PC-3 (cell line): ENCODE results near the gene FCN3. TPM values are rescaled to one million over a fixed set of nuclear protein-coding genes. Genes with fewer than 3 reads are reported as not detected.

Experiments used
- ATAC-seq: fragments of 200-7000 bp; cut with Tn5 transposase; 2 replicates; pipeline ENCODE4 v1.9.1; 2020; ENCODE audit warnings: mild to moderate bottlenecking, moderate library complexity
- BruUV-seq: library from RNA; stranded (reverse); fragments of 400-500 nt; replicated peaks from 2 replicates; lab custom pipeline; 2021; lab: Mats Ljungman, UMichigan
- CTCF ChIA-PET: fragments of 300-600 bp; sonication (Branson Sonifier 250); formaldehyde crosslinking; loops from one replicate; lab custom pipeline; 2022; ENCODE audit warnings: antibody characterized with exemption; lab: Charles Lee
- POLR2A ChIA-PET: fragments of 300-600 bp; sonication (Branson Sonifier 250); formaldehyde crosslinking; loops from one replicate; lab custom pipeline; 2022; ENCODE audit warnings: antibody characterized with exemption; ENCODE audit not compliant: unreplicated experiment; lab: Charles Lee
- DNase-seq: peaks from one replicate; pipeline ENCODE4 v3.0.0-alpha.2; 2015
- H2AFZ ChIP-seq: fragments of 300-600 bp; sonication (generic); 2 replicates; pipeline ENCODE4 v1.6.0; 2016; ENCODE audit warnings: antibody characterized with exemption, low read length
- H3F3A ChIP-seq: fragments of 300-600 bp; sonication (generic); one replicate; pipeline ENCODE4 v1.6.0; 2017; ENCODE audit warnings: antibody characterized with exemption, low read length, control low read depth, mild to moderate bottlenecking; ENCODE audit not compliant: unreplicated experiment
- H3K27ac ChIP-seq: fragments of 300-600 bp; sonication (generic); 2 replicates; pipeline ENCODE4 v1.5.1; 2016; ENCODE audit warnings: mild to moderate bottlenecking, low read length
- H3K27me3 ChIP-seq: fragments of 300-600 bp; sonication (generic); 2 replicates; pipeline ENCODE4 v1.6.1; 2016; ENCODE audit warnings: low read length, mixed read lengths
- H3K36me3 ChIP-seq: fragments of 300-600 bp; sonication (generic); 2 replicates; pipeline ENCODE4 v1.6.1; 2016; ENCODE audit warnings: low read depth, mixed run types, low read length, mixed read lengths
- H3K4me1 ChIP-seq: fragments of 300-600 bp; sonication (generic); 2 replicates; pipeline ENCODE4 v1.5.1; 2016; ENCODE audit warnings: low read length; ENCODE audit not compliant: insufficient read depth
- H3K4me2 ChIP-seq: fragments of 300-600 bp; sonication (generic); 2 replicates; pipeline ENCODE4 v1.6.0; 2016; ENCODE audit warnings: low read length
- H3K4me3 ChIP-seq: fragments of 300-600 bp; sonication (generic); 2 replicates; pipeline ENCODE4 v1.5.1; 2016; ENCODE audit warnings: mild to moderate bottlenecking, low read length, mixed read lengths
- H3K79me2 ChIP-seq: fragments of 300-600 bp; sonication (generic); 2 replicates; pipeline ENCODE4 v1.6.1; 2017; ENCODE audit warnings: low read length, mixed read lengths
- H3K9ac ChIP-seq: fragments of 300-600 bp; sonication (generic); 2 replicates; pipeline ENCODE4 v1.6.0; 2016; ENCODE audit warnings: mild to moderate bottlenecking, low read length
- H3K9me2 ChIP-seq: fragments of 300-600 bp; sonication (generic); replicated peaks from 2 replicates; pipeline ENCODE4 v1.6.1; 2016; ENCODE audit warnings: mixed run types, low read length, mixed read lengths
- H3K9me3 ChIP-seq: fragments of 300-600 bp; sonication (generic); 2 replicates; pipeline ENCODE4 v1.6.1; 2016; ENCODE audit warnings: low read length, mixed read lengths
- H4K20me1 ChIP-seq: fragments of 300-600 bp; sonication (generic); 2 replicates; pipeline ENCODE4 v1.6.1; 2016; ENCODE audit warnings: low read length, mixed read lengths
- CTCF ChIP-seq: fragments of 300-600 bp; sonication (generic); conservative IDR thresholded peaks from 2 replicates; pipeline ENCODE4 v1.5.1; 2017; ENCODE audit warnings: antibody characterized with exemption, low read depth, mild to moderate bottlenecking, low read length
- EZH2 ChIP-seq: fragments of 300-600 bp; sonication (generic); IDR thresholded peaks from one replicate; pipeline ENCODE4 v1.6.1; 2017; ENCODE audit warnings: antibody characterized with exemption, mild to moderate bottlenecking, low read length; ENCODE audit not compliant: unreplicated experiment
- EZH2phosphoT487 ChIP-seq: fragments of 300-600 bp; sonication (generic); IDR thresholded peaks from 2 replicates; pipeline ENCODE4 v1.6.1; 2018; ENCODE audit warnings: mild to moderate bottlenecking, antibody characterized with exemption, low read length, borderline replicate concordance
- intact Hi-C: fragments of 100-400 bp; cut with micrococcal nuclease; formaldehyde crosslinking; loops from 2 replicates; pipeline ENCODE4 v1.9.0; 2023
- total RNA-seq: library from RNA; depleted of rRNA; stranded (reverse); fragments of >200 nt; gene quantifications from 2 replicates; pipeline ENCODE4 v1.2.3, GENCODE V29; 2014

Gene FCN3
- total RNA-seq, 1 experiment from 2014 or later, result not detected

- TF ChIP-seq CTCF, result no peak
- no peak for TF ChIP-seq EZH2
- TF ChIP-seq EZH2phosphoT487, result no peak
- ATAC-seq, result peak; percentile 65
- Histone ChIP-seq H3K4me2 (peak overlapping the region; percentile 99), H3F3A (no peaks in the 10 kb centered on the region), H3K27me3 (no peaks in the 10 kb centered on the region), H3K9me2 (no peaks in the 10 kb centered on the region), H3K9ac (peak overlapping the region; percentile 82), H4K20me1 (no peaks in the 10 kb centered on the region), H3K79me2 (peaks cover 24% of the 10 kb centered on the region), H3K4me1 (peaks cover 43% of the 10 kb centered on the region), H3K4me3 (peak overlapping the region; percentile 79), H2AFZ (peak overlapping the region; percentile 89), H3K27ac (peak overlapping the region; percentile 88), H3K36me3 (no peaks in the 10 kb centered on the region), H3K9me3 (no peaks in the 10 kb centered on the region)
- intact Hi-C loops, result loop anchor here (2.0 to 5.0 kb wide), 2 partner anchors 20 to 41 kb away; partner anchors contain the start of gene TMEM222
- no TSS peak for BruUV-seq
- POLR2A ChIA-PET, result no interaction called here
- CTCF ChIA-PET, result interaction anchor here (1.3 kb wide), 1 partner anchor 43 kb away, joined by 4 read pairs; no protein-coding TSS in a partner anchor
- peak; percentile 79 for DNase-seq
Observed at GRCh38 chr1:27342778-27343638, 31.6 kb downstream of the FCN3 start.

- Histone ChIP-seq H3K9ac (peak overlapping the region; percentile 82), H3K79me2 (peaks cover 24% of the 10 kb centered on the region), H3K4me1 (peaks cover 42% of the 10 kb centered on the region), H3K27me3 (no peaks in the 10 kb centered on the region), H3K4me3 (peak overlapping the region; percentile 79), H2AFZ (peak overlapping the region; percentile 89; the same call in 1 of the 2 replicates), H3K9me3 (no peaks in the 10 kb centered on the region), H3K9me2 (no peaks in the 10 kb centered on the region), H3K27ac (peak overlapping the region; percentile 88), H3K36me3 (no peaks in the 10 kb centered on the region), H3F3A (no peaks in the 10 kb centered on the region), H4K20me1 (no peaks in the 10 kb centered on the region), H3K4me2 (peak overlapping the region; percentile 99)
- intact Hi-C loops, result loop anchor here (2.0 to 5.0 kb wide), 2 partner anchors 20 to 40 kb away; partner anchors contain the start of gene TMEM222
- CTCF ChIA-PET, result no interaction called here
- POLR2A ChIA-PET, result interaction anchor here (0.6 kb wide), 1 partner anchor 23 kb away, joined by 21 read pairs; no protein-coding TSS in a partner anchor
- TSS peak; percentile 91 for BruUV-seq
- no peak for DNase-seq
- TF ChIP-seq EZH2 (no peak), CTCF (no peak), EZH2phosphoT487 (no peak)
- peak; percentile 23 for ATAC-seq
Observed at GRCh38 chr1:27342391-27342777, 32.2 kb downstream of the FCN3 start.
